PC-9 (cell line): ENCODE data around the gene RAB33B. TPM values are rescaled to one million over a fixed set of nuclear protein-coding genes. Genes with fewer than 3 reads are reported as not detected.

ENCODE experiments used
- BruUV-seq: library from RNA; stranded (reverse); fragments of 400-500 nt; replicated peaks from 2 replicates; lab custom pipeline; 2021; lab: Mats Ljungman, UMichigan
- CTCF ChIA-PET: fragments of 300-600 bp; sonication (Branson Sonifier 250); formaldehyde crosslinking; loops from one replicate; lab custom pipeline; 2022; ENCODE audit warnings: antibody characterized with exemption; lab: Charles Lee
- POLR2A ChIA-PET: fragments of 300-600 bp; sonication (Branson Sonifier 250); formaldehyde crosslinking; loops from one replicate; lab custom pipeline; 2022; ENCODE audit warnings: antibody characterized with exemption; ENCODE audit not compliant: unreplicated experiment; lab: Charles Lee
- DNase-seq, 2 experiments: peaks; one replicate each; pipeline versions ENCODE4 v3.0.0 to v3.0.0-alpha.2; 2015 to 2022; ENCODE audit warnings: mixed read lengths in 1 of 2
- H2AFZ ChIP-seq: fragments of 200-600 bp; sonication (generic); 2 replicates; pipeline ENCODE4 v1.8.1; 2017; ENCODE audit warnings: antibody characterized with exemption
- H3F3A ChIP-seq: fragments of 200-600 bp; sonication (generic); 2 replicates; pipeline ENCODE4 v1.8.1; 2017; ENCODE audit warnings: antibody characterized with exemption, mild to moderate bottlenecking, low read depth; ENCODE audit not compliant: insufficient read depth
- H3K27ac ChIP-seq: fragments of 200-600 bp; sonication (generic); 2 replicates; pipeline ENCODE4 v1.6.1; 2016; ENCODE audit warnings: mixed run types
- H3K27me3 ChIP-seq: fragments of 200-600 bp; sonication (generic); 2 replicates; pipeline ENCODE4 v1.6.1; 2016; ENCODE audit warnings: low read depth, mixed run types; ENCODE audit not compliant: insufficient read depth
- H3K36me3 ChIP-seq: fragments of 200-600 bp; sonication (generic); 2 replicates; pipeline ENCODE4 v1.6.1; 2016; ENCODE audit warnings: low read depth, mixed run types
- H3K4me1 ChIP-seq: fragments of 200-600 bp; sonication (generic); replicated peaks from 2 replicates; pipeline ENCODE4 v1.6.1; 2016; ENCODE audit warnings: mixed run types; ENCODE audit not compliant: insufficient read depth
- H3K4me2 ChIP-seq: fragments of 200-600 bp; sonication (generic); 2 replicates; pipeline ENCODE4 v1.6.1; 2017; ENCODE audit warnings: mixed run types
- H3K4me3 ChIP-seq: fragments of 200-600 bp; sonication (generic); 2 replicates; pipeline ENCODE4 v1.6.1; 2016; ENCODE audit warnings: mixed run types
- H3K79me2 ChIP-seq: fragments of 200-600 bp; sonication (generic); 2 replicates; pipeline ENCODE4 v1.6.1; 2017; ENCODE audit warnings: low read depth, mixed run types
- H3K9me2 ChIP-seq: fragments of 200-600 bp; sonication (generic); 2 replicates; pipeline ENCODE4 v1.8.1; 2017; ENCODE audit warnings: mild to moderate bottlenecking; ENCODE audit not compliant: insufficient read depth
- H3K9me3 ChIP-seq: fragments of 200-600 bp; sonication (generic); 2 replicates; pipeline ENCODE4 v1.8.1; 2016; ENCODE audit warnings: low read depth; ENCODE audit not compliant: insufficient read depth
- H4K20me1 ChIP-seq: fragments of 200-600 bp; sonication (generic); 2 replicates; pipeline ENCODE4 v1.8.1; 2017; ENCODE audit not compliant: insufficient read depth
- CTCF ChIP-seq: fragments of 200-600 bp; sonication (generic); conservative IDR thresholded peaks from 2 replicates; pipeline ENCODE4 v1.6.1; 2017; ENCODE audit warnings: mixed run types, antibody characterized with exemption, mild to moderate bottlenecking, moderate library complexity
- EZH2 ChIP-seq: fragments of 200-600 bp; sonication (generic); IDR thresholded peaks from 2 replicates; pipeline ENCODE4 v1.8.0; 2017; ENCODE audit warnings: antibody characterized with exemption, low read depth
- intact Hi-C: fragments of 100-400 bp; cut with micrococcal nuclease; formaldehyde crosslinking; loops from one replicate; pipeline ENCODE4 v1.10.0; 2022; ENCODE audit not compliant: unreplicated experiment
- total RNA-seq: library from RNA; stranded (reverse); gene quantifications from 2 replicates; pipeline ENCODE4 v1.2.3, GENCODE V29; 2021

Gene RAB33B
- total RNA-seq, 1 experiment from 2014 or later: 7.7 TPM

GRCh38 chr4:139476363-139476762 lies 22.4 kb downstream of the RAB33B start:
- POLR2A ChIA-PET: no interaction called here
- no peak overlapping the region for H3K4me3 ChIP-seq
- H3K4me2 ChIP-seq: no peak overlapping the region
- TF ChIP-seq CTCF: no peak
- no peak for TF ChIP-seq EZH2
- intact Hi-C loops: no loop called here
- H4K20me1 ChIP-seq: no peaks in the 10 kb centered on the region; the same call in 1 of the 2 replicates
- H2AFZ ChIP-seq: no peak overlapping the region
- H3K36me3 ChIP-seq: no peaks in the 10 kb centered on the region
- H3F3A ChIP-seq: no peaks in the 10 kb centered on the region
- CTCF ChIA-PET: no interaction called here
- H3K9me3 ChIP-seq: no peaks in the 10 kb centered on the region
- no peaks in the 10 kb centered on the region for H3K4me1 ChIP-seq
- H3K79me2 ChIP-seq: no peaks in the 10 kb centered on the region
- H3K27me3 ChIP-seq: no peaks in the 10 kb centered on the region
- H3K27ac ChIP-seq: no peak overlapping the region
- DNase-seq: no peak
- no peaks in the 10 kb centered on the region for H3K9me2 ChIP-seq
- BruUV-seq: no TSS peak

- ChIA-PET POLR2A (no interaction called here), CTCF (no interaction called here)
- BruUV-seq: no TSS peak
- no peak overlapping the region for H2AFZ ChIP-seq
- intact Hi-C loops: no loop called here
- no peaks in the 10 kb centered on the region for H4K20me1 ChIP-seq
- H3F3A ChIP-seq: no peaks in the 10 kb centered on the region
- no peaks in the 10 kb centered on the region for H3K9me2 ChIP-seq
- H3K79me2 ChIP-seq: no peaks in the 10 kb centered on the region
- no peaks in the 10 kb centered on the region for H3K9me3 ChIP-seq
- no peak overlapping the region for H3K27ac ChIP-seq
- no peak overlapping the region for H3K4me3 ChIP-seq
- TF ChIP-seq CTCF (no peak), EZH2 (no peak)
- no peak for DNase-seq
- no peak overlapping the region for H3K4me2 ChIP-seq
- H3K4me1 ChIP-seq: no peaks in the 10 kb centered on the region
- no peaks in the 10 kb centered on the region for H3K36me3 ChIP-seq
- H3K27me3 ChIP-seq: no peaks in the 10 kb centered on the region
Observed at GRCh38 chr4:139481465-139481864, 27.5 kb downstream of the RAB33B start.

- no peaks in the 10 kb centered on the region for H3K4me1 ChIP-seq
- no peaks in the 10 kb centered on the region for H3K9me2 ChIP-seq
- no peaks in the 10 kb centered on the region for H3K27me3 ChIP-seq
- no peak overlapping the region for H3K27ac ChIP-seq
- POLR2A ChIA-PET: no interaction called here
- CTCF ChIA-PET: no interaction called here
- H3K9me3 ChIP-seq: no peaks in the 10 kb centered on the region
- no peaks in the 10 kb centered on the region for H3K79me2 ChIP-seq
- TF ChIP-seq EZH2: no peak
- TF ChIP-seq CTCF: no peak
- DNase-seq: no peak
- H3K4me2 ChIP-seq: no peak overlapping the region
- H2AFZ ChIP-seq: no peak overlapping the region
- BruUV-seq: no TSS peak
- H3K36me3 ChIP-seq: no peaks in the 10 kb centered on the region
- no peaks in the 10 kb centered on the region for H4K20me1 ChIP-seq
- no peaks in the 10 kb centered on the region for H3F3A ChIP-seq
- intact Hi-C loops: no loop called here
- no peak overlapping the region for H3K4me3 ChIP-seq
Observed at GRCh38 chr4:139483000-139483399, 29.1 kb downstream of the RAB33B start.
